Skeletal muscle tissue (tissue), 4 donors: ENCODE data around the gene OSBPL10. TPM values are rescaled to one million over a fixed set of nuclear protein-coding genes. Genes with fewer than 3 reads are reported as not detected.

Experiments used
- H3K27ac ChIP-seq: one replicate; pipeline ENCODE4 v1.7.0; 2013; ENCODE audit warnings: mild to moderate bottlenecking, low read depth, low read length, inconsistent platforms
- H3K27me3 ChIP-seq, 3 donors: one replicate each; pipeline ENCODE4 v1.7.0; 2013; ENCODE audit warnings: low read length in 3 of 3; ENCODE audit not compliant: control insufficient read depth in 3 of 3, insufficient read depth in 3 of 3
- H3K36me3 ChIP-seq, 3 donors: one replicate each; pipeline ENCODE4 v1.7.0; 2013; ENCODE audit warnings: low read length in 3 of 3; ENCODE audit not compliant: control insufficient read depth in 3 of 3, insufficient read depth in 3 of 3
- H3K4me1 ChIP-seq, 3 donors: one replicate each; pipeline ENCODE4 v1.7.0; 2013; ENCODE audit warnings: low read length in 3 of 3, mild to moderate bottlenecking in 3 of 3; ENCODE audit not compliant: control insufficient read depth in 3 of 3, insufficient read depth in 3 of 3
- H3K4me3 ChIP-seq, 3 donors: one replicate each; pipeline ENCODE4 v1.7.0; 2013; ENCODE audit warnings: low read length in 3 of 3
- H3K9ac ChIP-seq, 3 donors: one replicate each; pipeline ENCODE4 v1.7.0; 2013; ENCODE audit warnings: low read length in 3 of 3, mild to moderate bottlenecking in 3 of 3, moderate library complexity in 2 of 3, low read depth in 1 of 3
- H3K9me3 ChIP-seq, 3 donors: one replicate each; pipeline ENCODE4 v1.7.0; 2013; ENCODE audit warnings: low read length in 3 of 3; ENCODE audit not compliant: control insufficient read depth in 3 of 3
- total RNA-seq: library from RNA; depleted of rRNA; stranded (reverse); fragments of >200 nt; gene quantifications from one replicate; pipeline ENCODE4 v1.2.3, GENCODE V29; 2014
- donor health status: Osteomylitis.

OSBPL10 gene
- total RNA-seq, 1 donor from 2014 or later, result 6.8 TPM

DNA sequence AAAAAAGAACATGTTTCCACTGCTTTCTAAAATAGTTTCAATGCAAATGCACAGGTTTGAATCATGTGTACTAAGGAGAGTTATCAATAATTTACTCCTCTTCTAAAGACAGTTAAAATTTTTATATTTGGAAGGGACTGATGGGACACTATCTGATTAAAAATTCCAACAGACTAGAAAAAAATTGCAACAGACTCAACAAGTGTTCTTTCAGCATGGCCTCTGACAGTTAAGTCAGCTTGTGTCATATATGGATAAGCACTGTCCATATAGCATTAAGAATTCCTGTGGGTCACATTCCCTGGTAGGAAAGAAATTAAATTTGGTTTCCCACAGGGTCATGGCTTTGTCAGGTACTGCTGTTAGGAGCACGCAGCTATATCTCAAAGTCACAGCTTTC is 96.8 kb downstream of the OSBPL10 start:
- Histone ChIP-seq H3K36me3 (no peaks in the 10 kb centered on the region), H3K27ac (no peak overlapping the region), H3K4me1 (no peaks in the 10 kb centered on the region), H3K27me3 (no peaks in the 10 kb centered on the region), H3K4me3 (no peak overlapping the region), H3K9me3 (no peaks in the 10 kb centered on the region), H3K9ac (no peak overlapping the region)

GRCh38 chr3:31882895-31883294 is 98.2 kb downstream of the OSBPL10 start:
- H3K9me3 ChIP-seq, result no peaks in the 10 kb centered on the region
- H3K27me3 ChIP-seq, result no peaks in the 10 kb centered on the region

DNA sequence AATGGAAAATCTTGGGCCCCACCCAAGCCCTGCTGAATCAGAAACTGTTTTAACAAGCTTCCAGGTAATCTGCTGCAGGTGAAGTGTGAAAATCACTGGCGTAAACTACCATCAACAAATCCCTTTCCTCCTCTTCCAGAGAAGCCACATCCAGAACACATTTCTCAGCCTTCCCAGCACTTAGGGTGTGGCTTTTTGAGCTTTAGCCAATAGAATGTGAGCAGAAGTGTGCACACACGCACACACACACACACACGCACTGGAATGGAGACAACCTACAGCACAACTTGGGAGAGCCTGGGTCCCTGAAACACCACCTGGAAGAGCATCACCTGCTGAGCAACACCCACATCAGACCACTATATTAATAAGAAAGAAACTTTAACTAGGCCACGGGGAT is 98.6 kb downstream of the OSBPL10 start:
- Histone ChIP-seq H3K9me3 (no peaks in the 10 kb centered on the region), H3K27ac (no peak overlapping the region), H3K36me3 (no peaks in the 10 kb centered on the region), H3K4me3 (no peak overlapping the region), H3K9ac (no peak overlapping the region), H3K4me1 (peaks cover 0 to 3% (median 0%) of the 10 kb centered on the region in 3 donors), H3K27me3 (no peaks in the 10 kb centered on the region)

More at GRCh38 chr3:31882895-31883294, 98.2 kb downstream of the OSBPL10 start:
- Histone ChIP-seq H3K9ac (no peak overlapping the region), H3K4me3 (no peak overlapping the region), H3K4me1 (no peaks in the 10 kb centered on the region), H3K27ac (no peak overlapping the region), H3K36me3 (no peaks in the 10 kb centered on the region)

GRCh38 chr3:31880482-31881078 is 100.5 kb downstream of the OSBPL10 start:
- H3K27me3 ChIP-seq, result no peaks in the 10 kb centered on the region
- no peaks in the 10 kb centered on the region for H3K36me3 ChIP-seq
- no peak overlapping the region for H3K4me3 ChIP-seq
- H3K4me1 ChIP-seq, result peaks cover 0 to 6% (median 0%) of the 10 kb centered on the region in 3 donors
- H3K9ac ChIP-seq, result no peak overlapping the region
- no peaks in the 10 kb centered on the region for H3K9me3 ChIP-seq
- H3K27ac ChIP-seq, result no peak overlapping the region

GRCh38 chr3:31880020-31880419 is 101.0 kb downstream of the OSBPL10 start:
- Histone ChIP-seq H3K4me1 (peaks cover 0 to 6% (median 0%) of the 10 kb centered on the region in 3 donors), H3K36me3 (no peaks in the 10 kb centered on the region), H3K27ac (no peak overlapping the region), H3K9me3 (no peaks in the 10 kb centered on the region), H3K9ac (no peak overlapping the region), H3K27me3 (no peaks in the 10 kb centered on the region), H3K4me3 (no peak overlapping the region)

DNA sequence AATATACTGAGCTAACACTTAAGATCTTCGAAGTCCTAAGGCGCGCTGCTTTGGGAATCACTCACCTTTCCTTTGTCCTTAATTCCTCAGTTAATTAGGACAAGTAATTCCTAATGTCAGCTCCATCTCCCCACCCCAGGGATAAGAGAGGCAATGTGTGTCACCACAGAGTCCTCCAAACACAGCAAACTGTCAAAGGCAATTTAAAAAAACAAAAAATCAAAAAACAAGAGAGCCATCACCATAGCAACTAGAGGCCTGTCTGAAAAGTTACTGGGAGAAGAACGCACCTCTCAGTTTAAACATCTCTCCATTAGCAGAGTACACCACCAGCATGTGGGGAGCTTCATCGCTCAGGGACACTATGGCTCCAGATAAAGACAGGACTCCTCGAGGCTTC is 101.7 kb downstream of the OSBPL10 start:
- H3K27me3 ChIP-seq, result no peaks in the 10 kb centered on the region
- no peaks in the 10 kb centered on the region for H3K9me3 ChIP-seq
- H3K36me3 ChIP-seq, result no peaks in the 10 kb centered on the region
- H3K4me3 ChIP-seq, result no peak overlapping the region
- H3K27ac ChIP-seq, result no peak overlapping the region
- H3K9ac ChIP-seq, result no peak overlapping the region
- H3K4me1 ChIP-seq, result peaks cover 0 to 6% (median 0%) of the 10 kb centered on the region in 3 donors

DNA sequence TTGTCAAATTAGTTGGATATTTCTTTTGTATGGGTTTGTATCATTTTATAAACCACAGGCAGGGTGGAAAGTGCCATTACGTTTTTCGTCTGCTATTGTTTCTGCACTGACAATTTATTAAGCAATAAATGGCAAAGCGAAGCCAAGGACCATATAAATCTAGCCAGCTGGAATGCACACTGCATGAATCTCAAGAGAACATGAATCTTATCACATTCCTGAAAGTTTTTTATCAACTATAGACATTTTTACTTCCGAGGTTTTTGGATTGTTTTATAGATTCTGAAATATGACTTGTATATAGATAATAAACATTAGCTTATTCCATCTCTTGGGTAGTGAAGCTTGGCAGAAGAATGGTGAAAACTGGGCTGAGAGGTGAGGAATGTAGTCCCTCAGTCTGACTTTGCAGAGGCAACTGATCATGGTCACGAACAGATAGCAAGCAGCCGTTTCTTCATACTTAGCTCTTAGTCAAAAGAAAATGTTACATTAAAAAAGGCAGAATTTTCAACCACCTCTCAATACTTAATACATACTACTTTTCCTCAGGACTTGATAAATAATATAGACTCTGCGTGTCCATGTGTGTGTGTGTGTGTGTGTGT is 102.7 kb downstream of the OSBPL10 start:
- Histone ChIP-seq H3K9ac (no peak overlapping the region), H3K4me3 (no peak overlapping the region), H3K27me3 (no peaks in the 10 kb centered on the region), H3K4me1 (peaks cover 0 to 6% (median 0%) of the 10 kb centered on the region in 3 donors), H3K9me3 (no peaks in the 10 kb centered on the region), H3K36me3 (no peaks in the 10 kb centered on the region), H3K27ac (no peak overlapping the region)

GRCh38 chr3:31876331-31876730 is 104.7 kb downstream of the OSBPL10 start:
- no peak overlapping the region for H3K4me3 ChIP-seq
- H3K27me3 ChIP-seq, result no peaks in the 10 kb centered on the region
- no peaks in the 10 kb centered on the region for H3K36me3 ChIP-seq
- peaks cover 0 to 6% (median 0%) of the 10 kb centered on the region in 3 donors for H3K4me1 ChIP-seq
- no peaks in the 10 kb centered on the region for H3K9me3 ChIP-seq
- no peak overlapping the region for H3K9ac ChIP-seq
- H3K27ac ChIP-seq, result no peak overlapping the region

GRCh38 chr3:31875437-31875836 is 105.6 kb downstream of the OSBPL10 start:
- no peak overlapping the region for H3K9ac ChIP-seq
- H3K4me1 ChIP-seq, result peaks cover 0 to 6% (median 0%) of the 10 kb centered on the region in 3 donors
- no peaks in the 10 kb centered on the region for H3K36me3 ChIP-seq
- H3K9me3 ChIP-seq, result no peaks in the 10 kb centered on the region
- H3K27me3 ChIP-seq, result no peaks in the 10 kb centered on the region
- no peak overlapping the region for H3K27ac ChIP-seq
- H3K4me3 ChIP-seq, result no peak overlapping the region

- Histone ChIP-seq H3K4me1 (peaks cover 0 to 6% (median 0%) of the 10 kb centered on the region in 3 donors), H3K27ac (no peak overlapping the region), H3K4me3 (no peak overlapping the region), H3K9ac (no peak overlapping the region), H3K36me3 (no peaks in the 10 kb centered on the region), H3K9me3 (no peaks in the 10 kb centered on the region), H3K27me3 (no peaks in the 10 kb centered on the region)
These were observed 107.7 kb downstream of the OSBPL10 start for GRCh38 chr3:31873254-31873820.
